Adrenal gland (tissue), 5 donors: Measurements from ENCODE around the gene ABHD17A.

Source experiments
- POLR2A ChIP-seq, 2 donors: fragments of 450-650 bp; IDR thresholded peaks; one replicate each; pipeline ENCODE4 v1.6.1; 2017; ENCODE audit warnings: antibody characterized with exemption in 2 of 2, mild to moderate bottlenecking in 2 of 2, moderate library complexity in 1 of 2
- TF ChIP-seq, protein P1 (sequence below), 6 experiments: fragments of 450-650 bp in 4 of 6; fragments of 200-600 bp in 2 of 6; sonication (generic) in 1 of 6; IDR thresholded peaks; 1 replicate in 5 of 6; 2 replicates in 1 of 6; pipeline versions ENCODE4 v1.5.1 to v1.8.0; 2016 to 2021; ENCODE audit warnings: antibody characterized with exemption in 6 of 6, mild to moderate bottlenecking in 2 of 6, moderate library complexity in 1 of 6
- donor health status: DM: no; HTN: no; CAD: no.

DNA sequence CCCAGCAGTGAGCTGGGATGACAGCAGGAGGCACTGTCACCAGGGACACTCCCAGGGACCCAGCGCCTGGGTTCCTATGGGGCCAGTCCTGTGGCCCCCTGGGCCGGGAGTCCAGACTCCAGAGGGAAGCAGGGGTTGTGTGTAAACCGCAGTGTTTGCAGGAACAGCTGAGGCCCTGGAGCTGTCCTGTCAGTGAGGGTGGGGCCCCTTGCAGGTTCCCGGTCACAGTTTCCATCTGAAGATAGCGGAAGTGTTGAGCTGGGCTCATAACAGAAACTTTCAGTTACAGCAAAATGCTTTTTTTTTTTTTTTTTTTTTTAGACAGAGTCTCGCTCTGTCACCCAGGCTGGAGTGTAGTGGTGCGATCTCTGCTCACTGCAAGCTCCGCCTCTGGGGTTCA, 38.0 kb upstream of the ABHD17A start:
- TF ChIP-seq, protein P1, sequence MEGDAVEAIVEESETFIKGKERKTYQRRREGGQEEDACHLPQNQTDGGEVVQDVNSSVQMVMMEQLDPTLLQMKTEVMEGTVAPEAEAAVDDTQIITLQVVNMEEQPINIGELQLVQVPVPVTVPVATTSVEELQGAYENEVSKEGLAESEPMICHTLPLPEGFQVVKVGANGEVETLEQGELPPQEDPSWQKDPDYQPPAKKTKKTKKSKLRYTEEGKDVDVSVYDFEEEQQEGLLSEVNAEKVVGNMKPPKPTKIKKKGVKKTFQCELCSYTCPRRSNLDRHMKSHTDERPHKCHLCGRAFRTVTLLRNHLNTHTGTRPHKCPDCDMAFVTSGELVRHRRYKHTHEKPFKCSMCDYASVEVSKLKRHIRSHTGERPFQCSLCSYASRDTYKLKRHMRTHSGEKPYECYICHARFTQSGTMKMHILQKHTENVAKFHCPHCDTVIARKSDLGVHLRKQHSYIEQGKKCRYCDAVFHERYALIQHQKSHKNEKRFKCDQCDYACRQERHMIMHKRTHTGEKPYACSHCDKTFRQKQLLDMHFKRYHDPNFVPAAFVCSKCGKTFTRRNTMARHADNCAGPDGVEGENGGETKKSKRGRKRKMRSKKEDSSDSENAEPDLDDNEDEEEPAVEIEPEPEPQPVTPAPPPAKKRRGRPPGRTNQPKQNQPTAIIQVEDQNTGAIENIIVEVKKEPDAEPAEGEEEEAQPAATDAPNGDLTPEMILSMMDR (IDR thresholded peaks at IDR 0.05): no peak
- TF ChIP-seq POLR2A (IDR thresholded peaks at IDR 0.05): no peak
